Measurements from ENCODE around the gene ARHGEF12.

The ARHGEF12 gene

DNA sequence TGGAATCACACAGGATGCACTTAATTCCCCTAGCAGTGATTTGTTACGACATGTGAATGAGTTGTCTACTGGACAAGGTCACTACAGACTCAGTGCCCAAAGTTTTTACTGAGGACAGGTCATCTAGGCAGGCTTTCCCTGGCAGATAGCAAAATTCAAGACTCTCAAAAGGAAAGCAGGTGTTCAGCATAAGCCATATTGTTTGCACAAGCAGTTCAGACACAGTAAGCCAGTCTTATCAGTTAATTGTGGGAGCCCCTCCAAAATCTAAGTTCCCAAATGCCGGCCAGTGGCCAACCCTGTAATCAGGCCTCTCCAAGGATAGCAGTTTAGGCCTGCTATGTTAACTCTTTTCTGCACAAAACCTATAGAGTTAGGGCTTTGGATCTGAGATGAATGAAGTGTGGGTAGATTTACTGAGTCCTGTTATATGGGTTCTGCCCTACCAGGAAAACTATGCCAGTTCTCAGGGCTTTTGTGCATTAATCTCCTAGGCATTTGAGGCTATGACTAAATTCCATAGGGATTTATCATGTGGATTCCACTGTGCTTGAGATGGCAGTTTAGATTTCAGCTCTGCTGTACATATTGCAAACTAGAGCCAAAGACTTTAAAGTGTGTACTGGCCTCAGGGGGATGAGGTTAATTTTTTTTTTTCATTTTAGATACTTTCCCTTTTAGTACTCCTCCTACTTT, 4.8 kb upstream of the ARHGEF12 start:
- no peak for TF ChIP-seq EGR1 (IDR thresholded peaks at IDR 0.05)
- TF ChIP-seq TEAD4 (IDR thresholded peaks at IDR 0.05) = peak; percentile 77
- TF ChIP-seq CREB1 (IDR thresholded peaks at IDR 0.05; ENCODE audit: low read depth) = no peak
- TF ChIP-seq TAF1 (IDR thresholded peaks at IDR 0.05; ENCODE audit: low read depth) = no peak
- TF ChIP-seq RAD21 (IDR thresholded peaks at IDR 0.05; ENCODE audit: low read depth) = no peak

DNA sequence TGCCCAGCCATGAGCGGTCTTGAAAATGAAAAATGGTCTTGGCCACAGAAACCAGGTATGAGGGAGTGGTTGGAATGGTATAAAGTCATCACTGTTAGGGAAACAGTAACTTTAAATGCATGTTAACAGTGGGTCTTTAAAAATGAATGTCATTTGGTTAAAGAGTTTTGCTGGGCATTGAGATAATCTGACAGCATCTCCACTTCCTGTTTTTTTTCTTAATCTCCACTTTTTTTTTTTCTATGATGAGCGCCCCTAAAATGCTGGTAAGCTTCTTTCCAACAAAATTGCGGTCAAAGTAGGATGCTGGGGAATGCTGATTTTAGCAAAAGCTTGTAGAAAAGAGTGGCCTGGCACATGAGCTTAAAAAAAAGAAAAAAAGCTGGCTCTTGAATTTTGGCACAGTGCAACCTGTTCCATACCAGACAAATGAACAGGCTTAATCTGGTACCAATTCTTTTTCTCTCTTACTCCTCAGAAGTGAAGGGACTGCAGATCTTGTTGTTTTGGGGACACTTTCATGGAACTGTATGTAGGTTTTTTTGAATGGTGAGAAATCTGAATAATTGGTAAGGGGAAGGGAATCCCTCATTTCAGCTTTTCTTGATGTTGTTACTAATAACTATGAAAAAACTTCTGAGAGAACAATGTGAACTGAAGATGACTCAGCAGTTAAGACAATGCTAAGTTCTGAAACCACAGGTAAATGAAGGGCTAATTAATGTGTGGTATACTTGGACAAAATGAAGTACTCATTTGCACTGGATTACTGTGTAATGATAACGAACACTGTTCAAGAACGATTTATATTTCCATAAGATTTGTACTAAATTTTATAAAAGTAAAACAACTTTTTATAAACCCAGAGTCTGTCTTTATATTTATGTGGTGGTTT, 3.1 kb upstream of the ARHGEF12 start:
- TF ChIP-seq NFIC (IDR thresholded peaks at IDR 0.05) = no peak
- TF ChIP-seq, protein P1, sequence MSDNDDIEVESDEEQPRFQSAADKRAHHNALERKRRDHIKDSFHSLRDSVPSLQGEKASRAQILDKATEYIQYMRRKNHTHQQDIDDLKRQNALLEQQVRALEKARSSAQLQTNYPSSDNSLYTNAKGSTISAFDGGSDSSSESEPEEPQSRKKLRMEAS (IDR thresholded peaks at IDR 0.05) = no peak
- no peak for TF ChIP-seq USF1 (IDR thresholded peaks at IDR 0.05)
- TF ChIP-seq CREB1 (IDR thresholded peaks at IDR 0.05; ENCODE audit: low read depth) = no peak
- TF ChIP-seq YY1 (IDR thresholded peaks at IDR 0.05; ENCODE audit: low read depth) = no peak
- TF ChIP-seq TCF12 (IDR thresholded peaks at IDR 0.05; ENCODE audit: low read depth) = no peak
- TF ChIP-seq RAD21 (IDR thresholded peaks at IDR 0.05; ENCODE audit: low read depth) = no peak
- TF ChIP-seq FOXM1 (IDR thresholded peaks at IDR 0.05; ENCODE audit: borderline replicate concordance, low read depth) = no peak
- TF ChIP-seq TEAD4 (IDR thresholded peaks at IDR 0.05) = no peak
- TF ChIP-seq EP300 (IDR thresholded peaks at IDR 0.05; ENCODE audit: borderline replicate concordance) = no peak
- no peak for TF ChIP-seq CEBPB (IDR thresholded peaks at IDR 0.05)

DNA sequence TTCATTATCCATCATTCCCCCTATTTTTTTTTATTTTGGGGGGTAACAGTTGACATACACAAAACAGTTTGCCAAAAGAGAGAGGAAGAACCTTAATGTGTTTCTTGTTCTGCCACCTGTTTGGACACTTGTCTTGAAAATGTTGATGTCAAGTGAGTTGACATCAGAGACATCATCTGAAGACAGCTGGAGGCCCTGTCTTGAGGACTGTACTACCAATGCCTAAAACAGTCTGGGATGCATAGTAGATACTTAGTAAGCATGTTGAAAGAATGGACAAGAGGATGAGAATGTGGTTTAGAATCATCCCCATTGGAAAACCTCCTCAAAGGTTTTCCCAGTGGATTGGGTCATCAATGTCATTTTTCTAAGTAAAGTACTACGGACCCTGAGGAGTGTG, 2.4 kb upstream of the ARHGEF12 start:
- TF ChIP-seq TEAD4 (IDR thresholded peaks at IDR 0.05) (no peak), RAD21 (IDR thresholded peaks at IDR 0.05; ENCODE audit: low read depth) (no peak), TAF1 (IDR thresholded peaks at IDR 0.05; ENCODE audit: low read depth) (no peak), EGR1 (IDR thresholded peaks at IDR 0.05) (no peak), NFIC (IDR thresholded peaks at IDR 0.05) (no peak), EP300 (IDR thresholded peaks at IDR 0.05; ENCODE audit: borderline replicate concordance) (no peak), YY1 (IDR thresholded peaks at IDR 0.05; ENCODE audit: low read depth) (no peak), CEBPB (IDR thresholded peaks at IDR 0.05) (no peak), CREB1 (IDR thresholded peaks at IDR 0.05; ENCODE audit: low read depth) (no peak), FOXM1 (IDR thresholded peaks at IDR 0.05; ENCODE audit: borderline replicate concordance, low read depth) (no peak)
- TF ChIP-seq, protein P1 (IDR thresholded peaks at IDR 0.05) = no peak

GRCh38 chr11:120334332-120334731, 1.9 kb upstream of the ARHGEF12 start:
- TF ChIP-seq USF1 (IDR thresholded peaks at IDR 0.05) (no peak), TAF1 (IDR thresholded peaks at IDR 0.05; ENCODE audit: low read depth) (no peak)

- TF ChIP-seq ZBTB7A (IDR thresholded peaks at IDR 0.05; ENCODE audit: low read depth) (no peak), NFIC (IDR thresholded peaks at IDR 0.05) (no peak; the same call in 1 of the 2 replicates), RAD21 (IDR thresholded peaks at IDR 0.05; ENCODE audit: low read depth) (peak; percentile 73), YY1 (IDR thresholded peaks at IDR 0.05; ENCODE audit: low read depth) (peak; percentile 49; the same call in 1 of the 2 replicates), USF1 (IDR thresholded peaks at IDR 0.05) (no peak), TEAD4 (IDR thresholded peaks at IDR 0.05) (no peak), TCF12 (IDR thresholded peaks at IDR 0.05; ENCODE audit: low read depth) (no peak), CEBPB (IDR thresholded peaks at IDR 0.05) (peak; percentile 32), CREB1 (IDR thresholded peaks at IDR 0.05; ENCODE audit: low read depth) (no peak)
Measured at GRCh38 chr11:120334894-120335462, 1.2 kb upstream of the ARHGEF12 start.

DNA sequence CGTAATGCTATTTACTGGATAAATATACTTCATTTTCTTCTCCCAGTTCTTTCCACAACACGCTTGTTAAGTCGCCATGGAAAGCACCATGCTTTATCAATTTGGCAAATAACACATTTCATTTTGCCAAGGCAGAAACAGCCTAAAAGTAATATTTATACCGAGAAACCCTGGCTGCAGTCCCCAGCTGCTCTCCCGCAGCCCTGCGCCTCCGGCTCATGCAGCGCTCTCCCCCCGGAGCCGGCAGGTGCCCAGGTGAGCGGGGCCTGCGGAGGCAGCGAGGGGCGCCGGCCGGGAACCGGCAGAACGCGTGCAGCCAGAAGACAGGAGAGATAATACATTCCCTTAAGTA, 681 bp upstream of the ARHGEF12 start:
- no peak for TF ChIP-seq CREB1 (IDR thresholded peaks at IDR 0.05; ENCODE audit: low read depth)
- TF ChIP-seq, protein P1 (IDR thresholded peaks at IDR 0.05) = no peak
- TF ChIP-seq EGR1 (IDR thresholded peaks at IDR 0.05) = no peak
- no peak for TF ChIP-seq EP300 (IDR thresholded peaks at IDR 0.05; ENCODE audit: borderline replicate concordance)
- TF ChIP-seq REST (IDR thresholded peaks at IDR 0.05; ENCODE audit: low read depth) = no peak
- TF ChIP-seq CEBPB (IDR thresholded peaks at IDR 0.05) = no peak
- no peak for TF ChIP-seq NFIC (IDR thresholded peaks at IDR 0.05)
- no peak for TF ChIP-seq ZBTB7A (IDR thresholded peaks at IDR 0.05; ENCODE audit: low read depth)
- no peak for TF ChIP-seq RAD21 (IDR thresholded peaks at IDR 0.05; ENCODE audit: low read depth)
- TF ChIP-seq FOXM1 (IDR thresholded peaks at IDR 0.05; ENCODE audit: borderline replicate concordance, low read depth) = no peak
- no peak for TF ChIP-seq USF1 (IDR thresholded peaks at IDR 0.05)
- no peak for TF ChIP-seq TCF12 (IDR thresholded peaks at IDR 0.05; ENCODE audit: low read depth)
- TF ChIP-seq TAF1 (IDR thresholded peaks at IDR 0.05; ENCODE audit: low read depth) = no peak
- no peak for TF ChIP-seq TEAD4 (IDR thresholded peaks at IDR 0.05)
- TF ChIP-seq YY1 (IDR thresholded peaks at IDR 0.05; ENCODE audit: low read depth) = no peak

Data from Ishikawa (cell line).